GM18861 (cell line): ENCODE results near the gene ARL8A.
"Not testable (repeated sequence)": the region's sequence is repeated elsewhere in the genome, so short reads cannot be mapped to it uniquely, and the experiment has no call there.

Experiments used
- ATAC-seq: cut with Tn5 transposase; IDR thresholded peaks from one replicate; pipeline ENCODE4 v1.9.1; 2021; ENCODE audit not compliant: unreplicated experiment

Gene ARL8A

GRCh38 chr1:202141468-202141867 lies 3.1 kb downstream of the ARL8A start:
- ATAC-seq, result not testable (repeated sequence)

GRCh38 chr1:202140833-202141232 lies 3.7 kb downstream of the ARL8A start:
- ATAC-seq, result no peak

- peak; percentile 79 for ATAC-seq
Observed at GRCh38 chr1:202135221-202135721, 9.3 kb downstream of the ARL8A start.

- no peak for ATAC-seq
Observed at GRCh38 chr1:202134645-202135172, 9.8 kb downstream of the ARL8A start.

GRCh38 chr1:202133989-202134388 lies 10.5 kb downstream of the ARL8A start:
- no peak for ATAC-seq

GRCh38 chr1:202133496-202133895 lies 11.0 kb downstream of the ARL8A start:
- no peak for ATAC-seq

GRCh38 chr1:202133001-202133400 lies 11.5 kb downstream of the ARL8A start:
- ATAC-seq, result no peak

GRCh38 chr1:202131956-202132821 lies 12.3 kb downstream of the ARL8A start:
- no peak for ATAC-seq

- no peak for ATAC-seq
Observed at GRCh38 chr1:202130816-202131522, 13.6 kb downstream of the ARL8A start.

- no peak for ATAC-seq
Observed at GRCh38 chr1:202130297-202130721, 14.2 kb downstream of the ARL8A start.

GRCh38 chr1:202129453-202130296 lies 14.9 kb downstream of the ARL8A start:
- ATAC-seq, result no peak

GRCh38 chr1:202127836-202128622 lies 16.5 kb downstream of the ARL8A start:
- ATAC-seq, result no peak

GRCh38 chr1:202127061-202127460 lies 17.5 kb downstream of the ARL8A start:
- no peak for ATAC-seq

GRCh38 chr1:202126426-202126825 lies 18.1 kb downstream of the ARL8A start:
- no peak for ATAC-seq

- ATAC-seq, result no peak
Observed at GRCh38 chr1:202125611-202126010, 18.9 kb downstream of the ARL8A start.

- ATAC-seq, result no peak
Observed at GRCh38 chr1:202124142-202124541, 20.4 kb downstream of the ARL8A start.

- no peak for ATAC-seq
Observed at GRCh38 chr1:202123336-202123813, 21.2 kb downstream of the ARL8A start.

- ATAC-seq, result no peak
Observed at GRCh38 chr1:202122639-202123335, 21.8 kb downstream of the ARL8A start, which contains the start of gene GPR37L1. TSS of gene GPR37L1 (plus strand) at chr1:202122917. CDS start at chr1:202122964, 47 bp downstream.

- ATAC-seq, result no peak
Observed at GRCh38 chr1:202121006-202121405, 23.5 kb downstream of the ARL8A start.
